ENCODE results near the gene MARCKSL1. TPM values are rescaled to one million over a fixed set of nuclear protein-coding genes. Genes with fewer than 3 reads are reported as not detected.
A peak's percentile ranks its signal among the peaks of the same experiment; 100 is the strongest.

Gene MARCKSL1
- total RNA-seq, 6 donors from 2014 or later = 1.0 to 56.9 (median 9.4) TPM

- Histone ChIP-seq H3K36me3 (no peaks in the 10 kb centered on the region), H3K27ac (peak overlapping the region in 3 of 4 donors; percentile 41 to 96 (median 86)), H3K4me1 (peaks cover 36 to 48% (median 42%) of the 10 kb centered on the region in 4 donors), H3K27me3 (no peaks in the 10 kb centered on the region), H3K9me3 (no peaks in the 10 kb centered on the region), H3K4me3 (no peak overlapping the region)
- WGBS, 2 donors = 28 to 39% methylated on average over 2 of the region's 2 CpGs
- ATAC-seq (ENCODE audit: low FRiP score in 2 of 2) (no peak), DNase-seq (no peak)
- no peak for TF ChIP-seq CTCF (IDR thresholded peaks at IDR 0.05)
- no peak for TF ChIP-seq EP300 (IDR thresholded peaks at IDR 0.05)
- no peak for TF ChIP-seq POLR2A (IDR thresholded peaks at IDR 0.05)
- no peak for TF ChIP-seq POLR2AphosphoS5 (IDR thresholded peaks at IDR 0.05)
Measured at GRCh38 chr1:32353886-32354570, 18.0 kb upstream of the MARCKSL1 start.

- TF ChIP-seq CTCF (IDR thresholded peaks at IDR 0.05) = no peak
- TF ChIP-seq POLR2AphosphoS5 (IDR thresholded peaks at IDR 0.05) = no peak
- no peak for TF ChIP-seq EP300 (IDR thresholded peaks at IDR 0.05)
- TF ChIP-seq POLR2A (IDR thresholded peaks at IDR 0.05) = no peak
- no peaks in the 10 kb centered on the region for H3K27me3 ChIP-seq
- peak overlapping the region in 3 of 4 donors; percentile 2 to 96 (median 86) for H3K27ac ChIP-seq
- H3K4me1 ChIP-seq = peaks cover 42 to 54% (median 47%) of the 10 kb centered on the region in 4 donors
- ATAC-seq (ENCODE audit: low FRiP score in 2 of 2) = no peak
- H3K9me3 ChIP-seq = no peaks in the 10 kb centered on the region
- 57% methylated on average over 2 of the region's 2 CpGs for WGBS, 2 donors
- no peak overlapping the region for H3K4me3 ChIP-seq
- H3K36me3 ChIP-seq = no peaks in the 10 kb centered on the region
- DNase-seq = no peak
Measured at GRCh38 chr1:32353431-32353830, 17.4 kb upstream of the MARCKSL1 start.

GRCh38 chr1:32352831-32353383 lies 16.9 kb upstream of the MARCKSL1 start:
- no peaks in the 10 kb centered on the region for H3K9me3 ChIP-seq
- no peaks in the 10 kb centered on the region for H3K36me3 ChIP-seq
- peak overlapping the region in 3 of 4 donors; percentile 2 to 96 (median 86) for H3K27ac ChIP-seq
- WGBS, 2 donors = 75 to 76% methylated on average over 2 of the region's 2 CpGs
- DNase-seq (no peak), ATAC-seq (ENCODE audit: low FRiP score in 2 of 2) (no peak)
- no peaks in the 10 kb centered on the region for H3K27me3 ChIP-seq
- peaks cover 43 to 59% (median 52%) of the 10 kb centered on the region in 4 donors for H3K4me1 ChIP-seq
- TF ChIP-seq EP300 (IDR thresholded peaks at IDR 0.05) (no peak), POLR2AphosphoS5 (IDR thresholded peaks at IDR 0.05) (no peak), POLR2A (IDR thresholded peaks at IDR 0.05) (no peak), CTCF (IDR thresholded peaks at IDR 0.05) (no peak)
- H3K4me3 ChIP-seq = peak overlapping the region in 1 of 4 donors; percentile 61

GRCh38 chr1:32352239-32352745 lies 16.3 kb upstream of the MARCKSL1 start:
- Histone ChIP-seq H3K4me1 (peaks cover 43 to 60% (median 53%) of the 10 kb centered on the region in 4 donors), H3K27ac (peak overlapping the region; percentile 86 to 96 (median 88))

More at GRCh38 chr1:32352239-32352745, 16.3 kb upstream of the MARCKSL1 start:
- Histone ChIP-seq H3K4me3 (peak overlapping the region; percentile 51 to 80 (median 65)), H3K27me3 (no peaks in the 10 kb centered on the region), H3K36me3 (no peaks in the 10 kb centered on the region), H3K9me3 (no peaks in the 10 kb centered on the region)
- WGBS, 2 donors = 62 to 63% methylated on average over 2 to 8 of the region's 8 CpGs
- ATAC-seq (ENCODE audit: low FRiP score in 2 of 2) (no peak), DNase-seq (no peak)
- TF ChIP-seq CTCF (IDR thresholded peaks at IDR 0.05) = no peak
- no peak for TF ChIP-seq POLR2AphosphoS5 (IDR thresholded peaks at IDR 0.05)
- TF ChIP-seq EP300 (IDR thresholded peaks at IDR 0.05) = no peak
- no peak for TF ChIP-seq POLR2A (IDR thresholded peaks at IDR 0.05)

All from upper lobe of left lung (tissue), 6 donors.